Melanocyte of skin (primary cell): ENCODE measurements around the gene DHX8. TPM values are rescaled to one million over a fixed set of nuclear protein-coding genes. Genes with fewer than 3 reads are reported as not detected.

Source experiments
- small RNA-seq, 2 donors: library from RNA; depleted of rRNA; stranded (forward); fragments of <200 nt; gene quantifications; one replicate each; pipeline ENCODE3, GENCODE V24; 2012
- total RNA-seq, 2 donors: library from RNA; depleted of rRNA; stranded (reverse); fragments of >200 nt; gene quantifications; 2 replicates each; pipeline ENCODE4 v1.2.3, GENCODE V29; 2012

DHX8 gene
- total RNA-seq, result 10 to 100 TPM; 42.3 to 48.3 TPM

GRCh38 chr17:43483674-43484551 is at the start of gene DHX8:
TSS of gene DHX8 (plus strand) at chr17:43483975. CDS start at chr17:43484038, 63 bp downstream.

DNA sequence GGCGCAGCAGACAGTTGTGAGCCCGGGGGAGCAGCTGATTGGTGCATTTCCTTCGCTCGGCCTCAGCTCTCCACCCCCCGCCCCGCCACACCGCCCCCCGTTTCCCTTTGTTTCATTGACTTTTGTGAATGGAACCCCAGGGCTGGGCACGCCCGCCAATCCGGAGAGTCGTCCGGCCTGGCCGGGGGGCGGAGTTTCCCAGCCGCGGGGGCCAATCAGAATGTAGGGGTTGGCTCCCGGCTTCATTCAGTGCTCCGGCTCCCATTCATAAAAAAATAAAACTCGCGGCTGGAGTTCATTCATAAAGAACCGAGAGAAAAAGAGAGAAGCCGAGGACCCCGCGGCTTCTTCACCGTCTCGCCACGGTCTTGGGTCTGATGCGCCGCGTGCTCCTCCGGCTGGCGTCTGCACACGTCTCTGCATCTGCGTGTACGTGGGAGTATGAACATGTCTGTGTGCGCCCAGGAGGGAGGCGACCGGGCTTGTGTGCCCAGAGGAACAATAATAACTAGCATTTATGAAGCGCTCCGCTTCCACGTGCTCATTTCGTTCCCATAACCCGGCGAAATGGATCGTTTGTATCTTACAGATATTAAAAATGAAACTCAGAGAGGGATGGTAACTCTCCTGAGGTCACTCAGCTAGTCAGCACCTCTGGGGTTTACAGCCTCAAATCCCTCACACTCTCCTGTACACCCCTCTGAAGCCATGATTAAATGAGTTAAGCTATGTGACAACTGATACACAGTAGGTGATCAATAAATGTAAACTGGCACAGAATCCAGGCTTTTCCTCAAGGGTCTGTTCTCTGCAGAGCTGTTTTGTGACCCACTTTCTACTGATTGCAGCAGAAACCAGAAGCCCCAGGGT is 62.8 kb downstream of the DHX8 start, which contains the start of gene ETV4:
ETV4 (minus strand) TSS at position 22 of the 870 bp plus-strand sequence. CDS start 723 bp downstream, outside the sequence.

Small RNA genes within 50 kb of the gene (small RNA-seq; reads per million reads assigned to genes)
- gene RNU6-406P (0 reads per million in 2 donors), gene RNU6-971P (0 to 0.04 reads per million in 2 donors)

Other genes starting within 250 kb of the DHX8 start
- not detected for gene RNU2-1, start 250.0 kb upstream of the DHX8 start, total RNA-seq
- 1 to 10 TPM; 5.7 to 5.9 TPM for gene ARL4D, start 85.0 kb upstream of the DHX8 start, total RNA-seq
- gene ETV4, start 62.4 kb downstream of the DHX8 start, total RNA-seq, result 10 to 100 TPM in 1 of 2 donors, 1 to 10 TPM in 1; 4.1 to 28.6 TPM
- gene MEOX1, start 177.9 kb downstream of the DHX8 start, total RNA-seq, result not detected